Astrocyte (in vitro differentiated cells and primary cell): ENCODE data around the gene THRA. TPM values are rescaled to one million over a fixed set of nuclear protein-coding genes. Genes with fewer than 3 reads are reported as not detected.

ENCODE experiments used
- DNase-seq: peaks from one replicate; pipeline ENCODE4 v3.0.0-alpha.2; 2010; ENCODE audit warnings: low read depth
- FAIRE-seq: peaks from 2 replicates; lab custom pipeline; 2011; peaks lifted over from hg19 to GRCh38; lab: Jason Lieb, UNC
- H2AFZ ChIP-seq: 2 replicates; pipeline ENCODE4 v1.6.0; 2012; ENCODE audit warnings: low read depth, low read length, inconsistent platforms
- H3K27ac ChIP-seq: 2 replicates; pipeline ENCODE4 v1.5.1; 2011; ENCODE audit warnings: low read depth, low read length, inconsistent platforms
- H3K27me3 ChIP-seq: 2 replicates; pipeline ENCODE4 v1.6.0; 2011; ENCODE audit warnings: low read length, inconsistent platforms; ENCODE audit not compliant: insufficient read depth
- H3K36me3 ChIP-seq: 2 replicates; pipeline ENCODE4 v1.5.1; 2011; ENCODE audit warnings: low read length, inconsistent platforms; ENCODE audit not compliant: insufficient read depth
- H3K4me1 ChIP-seq: 2 replicates; pipeline ENCODE4 v1.5.1; 2011; ENCODE audit warnings: low read length, inconsistent platforms; ENCODE audit not compliant: insufficient read depth
- H3K4me2 ChIP-seq: 2 replicates; pipeline ENCODE4 v1.6.0; 2012; ENCODE audit warnings: low read length, inconsistent platforms
- H3K4me3 ChIP-seq: 2 replicates; pipeline ENCODE4 v1.5.1; 2011; ENCODE audit warnings: low read depth, mild to moderate bottlenecking, low read length, inconsistent platforms; ENCODE audit not compliant: insufficient read depth
- H3K79me2 ChIP-seq: 2 replicates; pipeline ENCODE4 v1.6.0; 2012; ENCODE audit warnings: mild to moderate bottlenecking, low read length, inconsistent platforms; ENCODE audit not compliant: insufficient read depth
- H3K9ac ChIP-seq: 2 replicates; pipeline ENCODE4 v1.6.0; 2012; ENCODE audit warnings: mild to moderate bottlenecking, low read length, inconsistent platforms
- H3K9me3 ChIP-seq: 2 replicates; pipeline ENCODE4 v1.5.1; 2012; ENCODE audit warnings: low read depth, mild to moderate bottlenecking, low read length, inconsistent platforms; ENCODE audit not compliant: insufficient read depth
- H4K20me1 ChIP-seq: 2 replicates; pipeline ENCODE4 v1.6.0; 2012; ENCODE audit warnings: low read length, inconsistent platforms; ENCODE audit not compliant: insufficient read depth
- H3K27ac Mint-ChIP-seq: one replicate; pipeline ENCODE4 v1.8.0; 2021; ENCODE audit warnings: mild to moderate bottlenecking, mixed read lengths; ENCODE audit not compliant: unreplicated experiment
- H3K27me3 Mint-ChIP-seq: one replicate; pipeline ENCODE4 v1.8.0; 2021; ENCODE audit warnings: low read depth, mixed read lengths; ENCODE audit not compliant: unreplicated experiment
- H3K36me3 Mint-ChIP-seq: one replicate; pipeline ENCODE4 v1.8.0; 2021; ENCODE audit warnings: low read depth, mixed read lengths; ENCODE audit not compliant: unreplicated experiment
- H3K4me1 Mint-ChIP-seq: one replicate; pipeline ENCODE4 v1.8.0; 2021; ENCODE audit warnings: low read depth, mixed read lengths; ENCODE audit not compliant: unreplicated experiment
- H3K4me3 Mint-ChIP-seq: one replicate; pipeline ENCODE4 v1.8.0; 2021; ENCODE audit warnings: mild to moderate bottlenecking, moderate library complexity, mixed read lengths; ENCODE audit not compliant: unreplicated experiment
- H3K9me3 Mint-ChIP-seq: one replicate; pipeline ENCODE4 v1.8.0; 2021; ENCODE audit warnings: mild to moderate bottlenecking, mixed read lengths; ENCODE audit not compliant: unreplicated experiment
- EZH2 ChIP-seq: IDR thresholded peaks from 2 replicates; pipeline ENCODE4 v1.6.1; 2012; ENCODE audit warnings: mild to moderate bottlenecking, low read length, inconsistent platforms; ENCODE audit not compliant: insufficient read depth
- total RNA-seq: library from RNA; stranded (reverse); gene quantifications from 2 replicates; pipeline ENCODE4 v1.2.1, GENCODE V29; 2021
- TF ChIP-seq, protein P1 (sequence below): IDR thresholded peaks from 2 replicates; pipeline ENCODE4 v1.5.1; 2011; ENCODE audit warnings: low read depth, mild to moderate bottlenecking, inconsistent platforms, low read length, moderate library complexity; ENCODE audit not compliant: insufficient read depth

THRA gene
- total RNA-seq, 1 donor from 2014 or later, result 16.7 TPM

DNA sequence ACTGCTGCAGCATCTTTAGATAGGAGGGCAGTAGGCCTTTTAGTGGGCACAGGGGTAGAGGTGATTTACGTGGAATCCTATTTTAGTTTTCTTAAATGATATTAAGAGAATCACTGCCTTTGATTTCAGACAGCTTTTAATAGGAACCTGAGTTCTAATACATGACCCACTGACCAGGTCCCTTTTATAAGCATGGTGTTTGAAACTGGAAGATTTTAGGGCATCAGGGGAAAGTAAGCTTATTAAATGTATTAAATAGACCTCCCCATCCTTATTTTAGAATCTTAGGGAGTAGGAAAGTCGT, 61.0 kb downstream of the THRA start:
- no peak for FAIRE-seq
- H3K36me3 ChIP-seq, result peaks cover 15% of the 10 kb centered on the region
- TF ChIP-seq EZH2, result no peak
- TF ChIP-seq, protein P1, sequence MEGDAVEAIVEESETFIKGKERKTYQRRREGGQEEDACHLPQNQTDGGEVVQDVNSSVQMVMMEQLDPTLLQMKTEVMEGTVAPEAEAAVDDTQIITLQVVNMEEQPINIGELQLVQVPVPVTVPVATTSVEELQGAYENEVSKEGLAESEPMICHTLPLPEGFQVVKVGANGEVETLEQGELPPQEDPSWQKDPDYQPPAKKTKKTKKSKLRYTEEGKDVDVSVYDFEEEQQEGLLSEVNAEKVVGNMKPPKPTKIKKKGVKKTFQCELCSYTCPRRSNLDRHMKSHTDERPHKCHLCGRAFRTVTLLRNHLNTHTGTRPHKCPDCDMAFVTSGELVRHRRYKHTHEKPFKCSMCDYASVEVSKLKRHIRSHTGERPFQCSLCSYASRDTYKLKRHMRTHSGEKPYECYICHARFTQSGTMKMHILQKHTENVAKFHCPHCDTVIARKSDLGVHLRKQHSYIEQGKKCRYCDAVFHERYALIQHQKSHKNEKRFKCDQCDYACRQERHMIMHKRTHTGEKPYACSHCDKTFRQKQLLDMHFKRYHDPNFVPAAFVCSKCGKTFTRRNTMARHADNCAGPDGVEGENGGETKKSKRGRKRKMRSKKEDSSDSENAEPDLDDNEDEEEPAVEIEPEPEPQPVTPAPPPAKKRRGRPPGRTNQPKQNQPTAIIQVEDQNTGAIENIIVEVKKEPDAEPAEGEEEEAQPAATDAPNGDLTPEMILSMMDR, result no peak
- peaks cover 11% of the 10 kb centered on the region for H3K4me1 Mint-ChIP-seq
- no peak overlapping the region for H2AFZ ChIP-seq
- no peaks in the 10 kb centered on the region for H3K27me3 ChIP-seq
- peak overlapping the region; percentile 95 for H3K4me3 Mint-ChIP-seq
- peaks cover 76% of the 10 kb centered on the region for H3K79me2 ChIP-seq
- H3K9me3 Mint-ChIP-seq, result no peaks in the 10 kb centered on the region
- peaks cover 11% of the 10 kb centered on the region for H3K4me1 ChIP-seq
- H3K9me3 ChIP-seq, result no peaks in the 10 kb centered on the region
- peak overlapping the region; percentile 93 for H3K4me2 ChIP-seq
- peak overlapping the region; percentile 95 for H3K27ac Mint-ChIP-seq
- H3K27ac ChIP-seq, result peak overlapping the region; percentile 71
- no peak for DNase-seq
- H3K36me3 Mint-ChIP-seq, result peaks cover 6% of the 10 kb centered on the region
- peak overlapping the region; percentile 84 for H3K4me3 ChIP-seq
- H4K20me1 ChIP-seq, result peaks cover 43% of the 10 kb centered on the region
- H3K9ac ChIP-seq, result peak overlapping the region; percentile 89
- no peaks in the 10 kb centered on the region for H3K27me3 Mint-ChIP-seq

DNA sequence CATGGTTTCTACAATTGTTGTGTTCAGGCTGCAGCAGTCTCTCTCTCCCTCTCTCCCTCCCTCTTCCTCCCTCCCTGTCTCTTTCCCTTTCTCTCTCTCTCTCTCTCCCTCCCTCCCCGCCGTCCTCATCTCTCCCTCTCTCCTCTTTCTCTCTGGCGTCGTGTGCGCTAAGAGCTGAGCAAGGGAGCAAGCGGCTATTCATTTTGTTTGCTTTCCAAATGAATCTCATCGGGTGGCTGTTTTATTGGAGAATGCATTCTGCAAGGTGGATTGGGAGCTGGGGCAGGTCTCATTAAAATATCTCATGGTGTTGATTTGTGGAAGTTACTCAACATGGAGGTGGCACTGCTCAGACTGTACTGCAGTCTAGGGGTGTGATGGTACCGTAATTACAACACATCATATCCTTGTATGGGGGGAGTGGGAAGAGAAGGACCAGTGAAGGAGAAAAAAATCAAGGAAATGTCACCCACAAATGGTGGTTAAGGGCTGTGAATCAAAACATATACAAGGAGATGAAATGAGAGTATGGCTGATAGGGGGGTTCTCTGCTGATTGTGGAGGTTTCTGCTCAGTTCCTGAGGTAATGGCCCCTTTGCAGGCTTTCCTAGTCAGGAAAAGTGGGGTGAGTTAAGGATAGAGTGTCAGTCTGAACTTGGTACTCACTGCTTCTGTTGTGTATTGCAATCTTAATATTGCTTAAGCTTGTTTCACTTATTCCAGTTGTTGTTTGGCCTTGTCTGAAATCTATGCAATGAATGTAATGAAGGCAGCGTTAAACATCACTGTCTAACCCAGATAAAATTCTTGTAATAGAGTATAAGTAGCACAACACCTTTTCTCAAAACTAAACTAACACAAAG, 61.7 kb downstream of the THRA start:
- Histone ChIP-seq H3K27ac (no peak overlapping the region), H3K4me2 (peak overlapping the region; percentile 93), H3K27me3 (no peaks in the 10 kb centered on the region), H3K9me3 (no peaks in the 10 kb centered on the region), H4K20me1 (peaks cover 47% of the 10 kb centered on the region), H2AFZ (no peak overlapping the region), H3K9ac (peak overlapping the region; percentile 89), H3K79me2 (peaks cover 82% of the 10 kb centered on the region), H3K4me1 (peaks cover 11% of the 10 kb centered on the region), H3K4me3 (peak overlapping the region; percentile 84), H3K36me3 (peaks cover 22% of the 10 kb centered on the region)
- Mint-ChIP-seq H3K4me3 (peak overlapping the region; percentile 95), H3K36me3 (peaks cover 6% of the 10 kb centered on the region), H3K27ac (no peak overlapping the region), H3K4me1 (peaks cover 11% of the 10 kb centered on the region), H3K9me3 (no peaks in the 10 kb centered on the region), H3K27me3 (no peaks in the 10 kb centered on the region)
- peak; percentile 44 for DNase-seq
- no peak for FAIRE-seq
- TF ChIP-seq, protein P1, result no peak
- TF ChIP-seq EZH2, result no peak

DNA sequence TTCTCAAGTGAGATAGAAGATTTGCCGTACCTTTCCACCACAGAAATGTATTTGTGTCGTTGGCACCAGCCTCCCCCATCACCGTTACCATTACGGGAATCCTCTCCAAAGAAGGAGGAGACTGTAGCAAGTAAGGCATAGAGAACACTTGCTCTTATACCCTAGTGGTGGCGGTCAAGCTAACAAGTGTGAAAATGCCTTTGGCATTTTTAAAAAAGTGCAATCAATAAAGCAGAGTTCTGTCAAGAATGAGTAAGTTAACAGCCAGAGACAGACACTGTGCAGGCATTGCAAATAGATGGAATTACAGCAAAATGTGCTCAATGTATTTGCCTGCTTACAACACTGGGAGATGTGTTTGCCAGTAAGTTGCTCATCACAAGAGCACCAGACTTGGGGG, 66.7 kb downstream of the THRA start:
- no peak overlapping the region for H2AFZ ChIP-seq
- Mint-ChIP-seq H3K36me3 (peaks cover 39% of the 10 kb centered on the region), H3K9me3 (no peaks in the 10 kb centered on the region), H3K27ac (peak overlapping the region; percentile 53), H3K27me3 (no peaks in the 10 kb centered on the region), H3K4me1 (peaks cover 16% of the 10 kb centered on the region), H3K4me3 (no peak overlapping the region)
- peaks cover 5% of the 10 kb centered on the region for H3K4me1 ChIP-seq
- no peak for TF ChIP-seq EZH2
- TF ChIP-seq, protein P1, result no peak
- H3K4me3 ChIP-seq, result no peak overlapping the region
- H3K4me2 ChIP-seq, result no peak overlapping the region
- no peak overlapping the region for H3K27ac ChIP-seq
- DNase-seq (no peak), FAIRE-seq (no peak)
- peaks cover 54% of the 10 kb centered on the region for H4K20me1 ChIP-seq
- H3K79me2 ChIP-seq, result peaks cover 74% of the 10 kb centered on the region
- H3K36me3 ChIP-seq, result peaks cover 69% of the 10 kb centered on the region
- H3K9me3 ChIP-seq, result no peaks in the 10 kb centered on the region
- no peak overlapping the region for H3K9ac ChIP-seq
- H3K27me3 ChIP-seq, result no peaks in the 10 kb centered on the region
